CD14-positive monocyte (primary cell): ENCODE measurements around the gene FAM110D. TPM values are rescaled to one million over a fixed set of nuclear protein-coding genes. Genes with fewer than 3 reads are reported as not detected.

Source experiments
- DNase-seq, 3 donors: peaks; one replicate each; pipeline ENCODE4 v3.0.0-alpha.2; 2011 to 2022
- H2AFZ ChIP-seq: 2 replicates; pipeline ENCODE4 v1.6.0; 2012; ENCODE audit warnings: mild to moderate bottlenecking, low read depth, low read length, inconsistent platforms; ENCODE audit not compliant: insufficient read depth, poor library complexity, severe bottlenecking
- H3K27ac ChIP-seq, 2 donors: 1 replicate in 1 of 2; 2 replicates in 1 of 2; pipeline ENCODE4 v1.5.1; 2012 to 2013; ENCODE audit warnings: low read length in 2 of 2, control low read depth in 1 of 2, inconsistent platforms in 1 of 2, low read depth in 1 of 2, mild to moderate bottlenecking in 1 of 2
- H3K27me3 ChIP-seq, 2 donors: one replicate each; pipeline versions ENCODE4 v1.6.0 to v1.6.1; 2011 to 2013; ENCODE audit warnings: low read length in 2 of 2; ENCODE audit not compliant: control insufficient read depth in 2 of 2, insufficient read depth in 2 of 2
- H3K36me3 ChIP-seq, 2 donors: replicated peaks in 1 of 2; 1 replicate in 1 of 2; 2 replicates in 1 of 2; pipeline versions ENCODE4 v1.5.1 to v1.6.1; 2012 to 2013; ENCODE audit warnings: low read length in 2 of 2, control low read depth in 1 of 2, inconsistent platforms in 1 of 2, mild to moderate bottlenecking in 1 of 2; ENCODE audit not compliant: insufficient read depth in 2 of 2, control insufficient read depth in 1 of 2
- H3K4me1 ChIP-seq, 2 donors: 1 replicate in 1 of 2; 2 replicates in 1 of 2; pipeline versions ENCODE4 v1.5.1 to v1.6.1; 2012 to 2013; ENCODE audit warnings: low read length in 2 of 2, control low read depth in 1 of 2, inconsistent platforms in 1 of 2, mild to moderate bottlenecking in 1 of 2, moderate library complexity in 1 of 2; ENCODE audit not compliant: insufficient read depth in 2 of 2, control insufficient read depth in 1 of 2
- H3K4me2 ChIP-seq: replicated peaks from 2 replicates; pipeline ENCODE3; 2012; ENCODE audit warnings: low read length, moderate library complexity, mild to moderate bottlenecking; ENCODE audit not compliant: poor library complexity, severe bottlenecking; ENCODE audit errors: extremely low read depth
- H3K4me3 ChIP-seq, 3 experiments: fragments of 200-600 bp in 1 of 3; sonication (generic) in 1 of 3; replicated peaks in 1 of 3; 1 replicate in 2 of 3; 2 replicates in 1 of 3; pipeline ENCODE4 v1.5.1; 2011 to 2013; ENCODE audit warnings: low read length in 3 of 3, mild to moderate bottlenecking in 3 of 3, control low read depth in 2 of 3, low read depth in 2 of 3, inconsistent platforms in 1 of 3, moderate library complexity in 1 of 3
- H3K79me2 ChIP-seq: 2 replicates; pipeline ENCODE4 v1.6.0; 2012; ENCODE audit warnings: mild to moderate bottlenecking, control low read depth, inconsistent platforms, low read length, moderate library complexity; ENCODE audit not compliant: insufficient read depth
- H3K9ac ChIP-seq: 2 replicates; pipeline ENCODE4 v1.6.0; 2017; ENCODE audit warnings: low read length, mild to moderate bottlenecking; ENCODE audit not compliant: insufficient read depth, poor library complexity, severe bottlenecking
- H3K9me3 ChIP-seq, 2 donors: replicated peaks in 1 of 2; 1 replicate in 1 of 2; 2 replicates in 1 of 2; pipeline versions ENCODE4 v1.5.1 to v1.6.1; 2012 to 2013; ENCODE audit warnings: low read length in 2 of 2, control low read depth in 1 of 2; ENCODE audit not compliant: control insufficient read depth in 1 of 2, insufficient read depth in 1 of 2
- H4K20me1 ChIP-seq: 2 replicates; pipeline ENCODE4 v1.6.0; 2012; ENCODE audit warnings: mild to moderate bottlenecking, low read length, control low read depth, moderate library complexity; ENCODE audit not compliant: insufficient read depth
- H3K27ac Mint-ChIP-seq, 7 donors: one replicate each; pipeline ENCODE4 v1.8.0; 2020; ENCODE audit warnings: mild to moderate bottlenecking in 7 of 7, mixed read lengths in 7 of 7, moderate library complexity in 6 of 7, inconsistent platforms in 2 of 7
- H3K27me3 Mint-ChIP-seq, 3 donors: one replicate each; pipeline ENCODE4 v1.8.0; 2021 to 2022; ENCODE audit warnings: low read depth in 3 of 3, mild to moderate bottlenecking in 3 of 3, mixed read lengths in 3 of 3, moderate library complexity in 3 of 3, inconsistent platforms in 1 of 3
- H3K36me3 Mint-ChIP-seq, 2 donors: one replicate each; pipeline ENCODE4 v1.8.0; 2020; ENCODE audit warnings: mixed read lengths in 2 of 2, inconsistent platforms in 1 of 2, mild to moderate bottlenecking in 1 of 2
- H3K4me1 Mint-ChIP-seq: one replicate; pipeline ENCODE4 v1.8.0; 2020; ENCODE audit warnings: mild to moderate bottlenecking, mixed read lengths
- H3K4me3 Mint-ChIP-seq, 2 donors: one replicate each; pipeline ENCODE4 v1.8.0; 2020; ENCODE audit warnings: mild to moderate bottlenecking in 2 of 2, mixed read lengths in 2 of 2, moderate library complexity in 1 of 2
- H3K9me3 Mint-ChIP-seq, 7 donors: one replicate each; pipeline ENCODE4 v1.8.0; 2020 to 2022; ENCODE audit warnings: mixed read lengths in 7 of 7, mild to moderate bottlenecking in 6 of 7, moderate library complexity in 6 of 7, inconsistent platforms in 2 of 7
- WGBS: methylation state at CpG from one replicate; pipeline ENCODE4 v1.1.5; 2013; ENCODE audit warnings: missing lambda C conversion rate; ENCODE audit not compliant: insufficient coverage; 5-methylcytosine and 5-hydroxymethylcytosine counted together
- intact Hi-C, 2 donors: fragments of 100-400 bp; cut with micrococcal nuclease; formaldehyde crosslinking; loops; one replicate each; pipeline versions ENCODE4 v1.15.0 to v1.15.1; 2023
- polyA plus RNA-seq, 3 donors: library from polyadenylated mRNA; depleted of rRNA in 1 of 3; unstranded in 2 of 3; stranded (reverse) in 1 of 3; fragments of 300-500 nt in 2 of 3; fragments of >200 nt in 1 of 3; fragmentation: Illumina TruSeq in 2 of 3; gene quantifications; 1 replicate in 2 of 3; 2 replicates in 1 of 3; pipeline ENCODE4 v1.2.3, GENCODE V29; 2012 to 2021
- TF ChIP-seq, protein P1 (sequence below): fragments of 200-600 bp; IDR thresholded peaks from one replicate; pipeline ENCODE4 v1.8.0; 2022; ENCODE audit warnings: antibody characterized with exemption, mild to moderate bottlenecking

The FAM110D gene
- polyA plus RNA-seq, 3 donors = not detected

DNA sequence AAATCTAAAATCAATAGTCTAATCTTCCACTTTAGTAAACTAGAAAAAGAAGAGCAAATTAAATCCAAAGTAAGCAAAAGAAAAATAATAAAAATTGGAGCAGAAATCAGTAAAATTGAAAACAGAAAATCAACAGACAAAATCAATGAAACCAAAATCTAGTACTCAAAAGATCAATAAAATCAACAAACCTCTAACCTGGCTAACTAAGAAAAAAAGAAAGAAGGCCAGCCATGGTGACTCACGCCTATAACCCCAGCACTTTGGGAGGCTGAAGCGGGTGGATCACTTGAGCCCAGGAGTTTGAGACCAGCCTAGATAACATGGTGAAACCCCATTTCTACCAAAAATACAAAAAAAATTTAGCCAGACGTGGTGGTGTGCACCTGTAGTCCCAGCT, 24.4 kb upstream of the FAM110D start:
- no peaks in the 10 kb centered on the region for H3K9me3 ChIP-seq
- H3K36me3 ChIP-seq = no peaks in the 10 kb centered on the region
- no peak overlapping the region for H3K27ac ChIP-seq
- no peak overlapping the region for H2AFZ ChIP-seq
- no peaks in the 10 kb centered on the region for H3K27me3 ChIP-seq
- DNase-seq = no peak
- no peaks in the 10 kb centered on the region for H3K4me1 ChIP-seq
- no CpG with 5 or more reads among the region's 3 CpGs for WGBS
- no peaks in the 10 kb centered on the region for H4K20me1 ChIP-seq
- intact Hi-C loops = no loop called here
- H3K9ac ChIP-seq = no peak overlapping the region
- no peak overlapping the region for H3K4me3 Mint-ChIP-seq
- H3K4me3 ChIP-seq = no peak overlapping the region
- TF ChIP-seq, protein P1, sequence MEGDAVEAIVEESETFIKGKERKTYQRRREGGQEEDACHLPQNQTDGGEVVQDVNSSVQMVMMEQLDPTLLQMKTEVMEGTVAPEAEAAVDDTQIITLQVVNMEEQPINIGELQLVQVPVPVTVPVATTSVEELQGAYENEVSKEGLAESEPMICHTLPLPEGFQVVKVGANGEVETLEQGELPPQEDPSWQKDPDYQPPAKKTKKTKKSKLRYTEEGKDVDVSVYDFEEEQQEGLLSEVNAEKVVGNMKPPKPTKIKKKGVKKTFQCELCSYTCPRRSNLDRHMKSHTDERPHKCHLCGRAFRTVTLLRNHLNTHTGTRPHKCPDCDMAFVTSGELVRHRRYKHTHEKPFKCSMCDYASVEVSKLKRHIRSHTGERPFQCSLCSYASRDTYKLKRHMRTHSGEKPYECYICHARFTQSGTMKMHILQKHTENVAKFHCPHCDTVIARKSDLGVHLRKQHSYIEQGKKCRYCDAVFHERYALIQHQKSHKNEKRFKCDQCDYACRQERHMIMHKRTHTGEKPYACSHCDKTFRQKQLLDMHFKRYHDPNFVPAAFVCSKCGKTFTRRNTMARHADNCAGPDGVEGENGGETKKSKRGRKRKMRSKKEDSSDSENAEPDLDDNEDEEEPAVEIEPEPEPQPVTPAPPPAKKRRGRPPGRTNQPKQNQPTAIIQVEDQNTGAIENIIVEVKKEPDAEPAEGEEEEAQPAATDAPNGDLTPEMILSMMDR = no peak
- no peaks in the 10 kb centered on the region for H3K36me3 Mint-ChIP-seq
- H3K4me2 ChIP-seq = no peak overlapping the region
- H3K27me3 Mint-ChIP-seq = peaks cover 0 to 3% (median 2%) of the 10 kb centered on the region in 3 donors
- no peaks in the 10 kb centered on the region for H3K79me2 ChIP-seq
- H3K4me1 Mint-ChIP-seq = peaks cover 2% of the 10 kb centered on the region
- no peak overlapping the region for H3K27ac Mint-ChIP-seq
- peaks cover 0 to 2% (median 0%) of the 10 kb centered on the region in 7 donors for H3K9me3 Mint-ChIP-seq

DNA sequence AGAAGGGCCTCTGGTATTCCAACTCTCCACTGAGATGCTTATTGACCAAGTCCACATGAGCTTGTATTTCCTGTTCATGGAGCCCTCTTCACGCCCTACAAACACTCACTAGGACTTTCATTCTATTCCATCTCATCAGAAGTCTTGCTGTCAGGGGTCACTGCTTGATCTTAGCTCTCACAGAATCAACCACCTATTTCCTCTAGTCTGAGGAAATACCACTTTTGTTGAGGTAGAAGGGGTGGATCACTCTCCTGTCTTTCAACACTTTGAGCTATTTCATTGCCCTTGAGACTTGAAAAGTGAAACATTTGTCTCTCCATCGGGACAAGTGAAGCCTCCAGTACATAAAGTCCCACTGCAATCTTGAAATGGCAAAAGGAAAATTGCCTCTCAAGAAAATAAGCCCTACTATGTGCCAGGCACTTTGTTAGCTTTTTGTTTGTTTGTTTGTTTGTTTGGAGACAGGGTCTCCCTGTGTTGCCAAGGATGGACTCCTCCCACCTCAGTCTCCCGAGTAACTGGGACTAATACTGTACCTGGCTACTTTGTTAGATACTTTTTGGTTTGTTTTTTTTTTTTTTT, 19.8 kb upstream of the FAM110D start:
- H3K4me1 ChIP-seq = peaks cover 9 to 13% of the 10 kb centered on the region in 2 donors
- no CpG with 5 or more reads among the region's 3 CpGs for WGBS
- Mint-ChIP-seq H3K4me3 (no peak overlapping the region), H3K27me3 (peaks cover 0 to 1% (median 0%) of the 10 kb centered on the region in 3 donors), H3K4me1 (peaks cover 10% of the 10 kb centered on the region), H3K36me3 (no peaks in the 10 kb centered on the region), H3K27ac (peak overlapping the region in 1 of 7 donors; percentile 15), H3K9me3 (peaks cover 0 to 2% (median 0%) of the 10 kb centered on the region in 7 donors)
- no peak overlapping the region for H3K9ac ChIP-seq
- H3K9me3 ChIP-seq = no peaks in the 10 kb centered on the region
- no peak overlapping the region for H3K27ac ChIP-seq
- no peaks in the 10 kb centered on the region for H4K20me1 ChIP-seq
- H3K36me3 ChIP-seq = no peaks in the 10 kb centered on the region
- TF ChIP-seq, protein P1 = no peak
- no peaks in the 10 kb centered on the region for H3K27me3 ChIP-seq
- intact Hi-C loops = no loop called here
- H3K79me2 ChIP-seq = no peaks in the 10 kb centered on the region
- no peak overlapping the region for H3K4me3 ChIP-seq
- H3K4me2 ChIP-seq = no peak overlapping the region
- no peak for DNase-seq
- H2AFZ ChIP-seq = peak overlapping the region; percentile 54
